Stimulated activated CD4-positive, alpha-beta T cell treated with anti-CD3 and anti-CD28 coated beads, Interleukin-1b, Interleukin-23, amount 100 ng/mL, for 24 hours (primary cell): ENCODE measurements around the gene ARFGAP3.
"Not testable (repeated sequence)": the region's sequence is repeated elsewhere in the genome, so short reads cannot be mapped to it uniquely, and the experiment has no call there.

Source experiments
- DNase-seq, 4 experiments: peaks; one replicate each; pipeline ENCODE4 v3.0.0-alpha.2; 2020; ENCODE audit warnings: low read depth in 4 of 4, low spot score in 1 of 4

ARFGAP3 gene

GRCh38 chr22:42770941-42771647 lies 86.0 kb downstream of the ARFGAP3 start:
- no peak for DNase-seq

- no peak for DNase-seq
Measured at GRCh38 chr22:42770448-42770726, 86.7 kb downstream of the ARFGAP3 start.

GRCh38 chr22:42769574-42770447 lies 87.3 kb downstream of the ARFGAP3 start:
- no peak for DNase-seq

- DNase-seq: no peak
Measured at GRCh38 chr22:42769238-42769573, 87.9 kb downstream of the ARFGAP3 start.

GRCh38 chr22:42768385-42769035 lies 88.6 kb downstream of the ARFGAP3 start:
- DNase-seq: no peak

- no peak for DNase-seq
Measured at GRCh38 chr22:42766860-42767259, 90.2 kb downstream of the ARFGAP3 start.

- DNase-seq: no peak
Measured at GRCh38 chr22:42764895-42765363, 92.1 kb downstream of the ARFGAP3 start.

- no peak for DNase-seq
Measured at GRCh38 chr22:42763965-42764480, 93.0 kb downstream of the ARFGAP3 start.

GRCh38 chr22:42760806-42761565 lies 96.1 kb downstream of the ARFGAP3 start:
- no peak for DNase-seq

GRCh38 chr22:42758931-42759629 lies 98.0 kb downstream of the ARFGAP3 start:
- no peak for DNase-seq

- not testable (repeated sequence) for DNase-seq
Measured at GRCh38 chr22:42755553-42755952, 101.5 kb downstream of the ARFGAP3 start.

- DNase-seq: not testable (repeated sequence)
Measured at GRCh38 chr22:42755121-42755520, 102.0 kb downstream of the ARFGAP3 start.

GRCh38 chr22:42754658-42755057 lies 102.4 kb downstream of the ARFGAP3 start:
- no peak for DNase-seq

GRCh38 chr22:42752912-42753311 lies 104.2 kb downstream of the ARFGAP3 start:
- no peak for DNase-seq

- no peak for DNase-seq
Measured at GRCh38 chr22:42752230-42752746, 104.8 kb downstream of the ARFGAP3 start.

- not testable (repeated sequence) for DNase-seq
Measured at GRCh38 chr22:42750421-42750820, 106.7 kb downstream of the ARFGAP3 start.

- DNase-seq: no peak
Measured at GRCh38 chr22:42747701-42748513, 109.2 kb downstream of the ARFGAP3 start.
